Mesothelial cell of epicardium (in vitro differentiated cells): Measurements from ENCODE around the gene SVIP. TPM values are rescaled to one million over a fixed set of nuclear protein-coding genes. Genes with fewer than 3 reads are reported as not detected.

Experiments used
- DNase-seq, 2 experiments: peaks; one replicate each; pipeline ENCODE4 v3.0.0; 2021; ENCODE audit warnings: low spot score in 2 of 2; ENCODE audit not compliant: unreplicated experiment in 2 of 2
- H3K27ac Mint-ChIP-seq: 2 replicates; pipeline ENCODE4 v1.8.0; 2021; ENCODE audit warnings: mixed read lengths
- H3K27me3 Mint-ChIP-seq: 2 replicates; pipeline ENCODE4 v1.8.0; 2021; ENCODE audit warnings: low read depth, mixed read lengths
- H3K36me3 Mint-ChIP-seq: 2 replicates; pipeline ENCODE4 v1.8.0; 2021; ENCODE audit warnings: mixed read lengths
- H3K4me1 Mint-ChIP-seq: 2 replicates; pipeline ENCODE4 v1.8.0; 2021; ENCODE audit warnings: mixed read lengths
- H3K4me3 Mint-ChIP-seq: 2 replicates; pipeline ENCODE4 v1.8.0; 2021; ENCODE audit warnings: mild to moderate bottlenecking, moderate library complexity, mixed read lengths
- H3K9me3 Mint-ChIP-seq: 2 replicates; pipeline ENCODE4 v1.8.0; 2021; ENCODE audit warnings: mixed read lengths
- CTCF ChIP-seq: fragments of 200-600 bp; sonication (generic); IDR thresholded peaks from one replicate; pipeline ENCODE4 v1.5.0; 2021; ENCODE audit warnings: antibody characterized with exemption; ENCODE audit not compliant: unreplicated experiment
- total RNA-seq: library from RNA; stranded (reverse); gene quantifications from 3 replicates; pipeline ENCODE4 v1.2.1, GENCODE V29; 2021

The SVIP gene
- total RNA-seq, 1 donor from 2014 or later, result 17.0 TPM

DNA sequence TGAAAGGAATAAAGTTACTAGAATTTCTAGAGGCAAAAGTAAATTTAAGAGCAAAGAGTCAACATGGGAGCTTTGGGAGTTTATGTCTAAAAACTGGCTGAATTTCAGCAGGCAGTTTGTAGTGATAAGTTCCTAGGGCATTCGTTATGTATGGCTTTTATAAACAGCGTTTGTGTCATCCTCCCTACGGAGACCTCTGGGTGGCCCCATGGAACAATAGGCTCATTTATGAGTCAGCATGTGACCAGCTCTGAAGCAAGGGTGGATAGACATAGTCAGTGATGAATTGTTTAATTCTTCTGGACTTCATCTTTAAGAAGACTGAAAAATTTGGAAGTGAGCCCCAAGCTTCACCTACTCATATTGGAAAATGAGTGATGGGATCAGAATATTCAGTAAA is 37.1 kb downstream of the SVIP start:
- H3K27ac Mint-ChIP-seq, result peak overlapping the region; percentile 40
- peaks cover 28% of the 10 kb centered on the region for H3K4me1 Mint-ChIP-seq
- no peak for DNase-seq
- H3K9me3 Mint-ChIP-seq, result no peaks in the 10 kb centered on the region
- H3K36me3 Mint-ChIP-seq, result no peaks in the 10 kb centered on the region
- H3K4me3 Mint-ChIP-seq, result no peak overlapping the region
- TF ChIP-seq CTCF, result no peak
- H3K27me3 Mint-ChIP-seq, result no peaks in the 10 kb centered on the region

DNA sequence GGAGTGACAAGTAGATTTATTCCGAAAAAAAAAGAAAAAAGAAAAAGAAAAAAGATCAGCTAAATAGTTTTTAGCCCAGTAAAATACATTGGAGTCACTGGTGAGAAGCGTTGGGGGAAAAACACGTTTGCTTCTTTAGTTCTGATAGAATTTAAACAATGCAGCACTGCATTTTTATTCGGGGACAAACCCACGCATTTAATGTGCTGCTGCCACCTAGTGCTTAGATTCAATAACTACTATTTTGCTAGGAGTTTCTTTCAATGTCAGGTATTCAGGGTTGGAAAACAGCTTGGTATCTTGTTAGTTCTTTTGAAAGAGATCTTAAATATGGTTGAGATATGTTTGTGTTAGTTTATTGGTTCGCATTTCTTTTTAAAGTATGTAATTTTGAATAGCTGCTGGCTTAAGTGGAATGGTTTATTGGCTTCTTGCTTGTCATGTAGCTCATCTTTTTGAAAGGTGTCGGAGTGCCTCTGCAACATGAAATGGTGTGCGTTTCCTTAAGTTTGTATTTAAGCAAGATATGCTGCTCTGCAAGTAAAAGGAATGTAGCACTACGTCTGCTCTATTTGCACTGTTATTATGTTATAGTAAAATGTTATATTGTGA is 41.9 kb downstream of the SVIP start:
- TF ChIP-seq CTCF, result peak; percentile 77
- Mint-ChIP-seq H3K27ac (peak overlapping the region; percentile 26), H3K36me3 (peaks cover 9% of the 10 kb centered on the region), H3K27me3 (no peaks in the 10 kb centered on the region), H3K4me3 (no peak overlapping the region), H3K9me3 (peaks cover 10% of the 10 kb centered on the region), H3K4me1 (peaks cover 39% of the 10 kb centered on the region)
- DNase-seq, result no peak

- DNase-seq, result no peak
- Mint-ChIP-seq H3K27ac (no peak overlapping the region), H3K9me3 (peaks cover 10% of the 10 kb centered on the region), H3K36me3 (peaks cover 9% of the 10 kb centered on the region), H3K27me3 (no peaks in the 10 kb centered on the region), H3K4me3 (no peak overlapping the region), H3K4me1 (peaks cover 33% of the 10 kb centered on the region)
- TF ChIP-seq CTCF, result no peak
Measured at GRCh38 chr11:22787055-22787454, 42.5 kb downstream of the SVIP start.

DNA sequence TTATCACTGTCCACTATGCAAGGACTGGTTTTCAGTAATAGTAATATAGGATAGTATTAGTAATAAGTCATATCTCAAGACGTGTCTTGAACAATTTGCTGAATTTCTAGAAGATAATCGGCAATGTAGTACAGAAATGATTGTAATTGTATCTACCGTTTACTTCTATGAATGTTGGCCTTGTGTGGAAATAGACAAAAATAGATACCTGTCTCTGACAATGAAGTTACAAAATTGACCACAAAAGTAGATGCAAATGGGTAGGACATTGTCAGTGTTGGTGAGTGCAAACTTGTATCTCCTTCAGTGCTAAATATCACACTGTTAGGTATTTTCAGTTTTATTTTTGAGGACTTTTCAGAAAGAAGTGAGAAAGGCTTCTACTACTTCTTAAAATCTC is 43.1 kb downstream of the SVIP start:
- no peak for TF ChIP-seq CTCF
- no peak overlapping the region for H3K4me3 Mint-ChIP-seq

DNA sequence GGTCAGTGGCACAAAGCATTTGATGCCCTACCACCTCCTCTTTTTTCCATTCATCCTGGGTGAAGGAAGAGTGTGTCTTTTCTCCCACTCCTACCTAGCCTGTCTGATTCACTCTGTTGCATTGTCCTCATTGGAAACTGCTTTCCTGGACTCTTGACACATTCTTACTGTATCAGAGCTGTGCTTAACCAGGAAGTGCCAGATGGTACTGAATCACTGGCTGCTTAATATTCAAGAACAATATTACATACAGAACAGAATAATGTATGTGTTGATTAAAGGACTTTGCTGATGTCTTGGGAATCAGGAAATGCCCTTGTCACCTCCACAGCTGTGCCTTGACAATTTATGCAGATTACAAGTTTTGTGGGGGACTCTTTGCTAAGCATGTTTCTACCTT is 44.4 kb downstream of the SVIP start:
- no peak for TF ChIP-seq CTCF
- peaks cover 10% of the 10 kb centered on the region for H3K9me3 Mint-ChIP-seq
- H3K27ac Mint-ChIP-seq, result peak overlapping the region; percentile 58
- H3K4me3 Mint-ChIP-seq, result no peak overlapping the region
- no peaks in the 10 kb centered on the region for H3K27me3 Mint-ChIP-seq
- H3K36me3 Mint-ChIP-seq, result peaks cover 9% of the 10 kb centered on the region
- DNase-seq, result no peak
- H3K4me1 Mint-ChIP-seq, result peaks cover 27% of the 10 kb centered on the region

More for the DNA sequence above, 43.1 kb downstream of the SVIP start:
- H3K9me3 Mint-ChIP-seq, result peaks cover 10% of the 10 kb centered on the region
- H3K36me3 Mint-ChIP-seq, result peaks cover 9% of the 10 kb centered on the region
- H3K27ac Mint-ChIP-seq, result no peak overlapping the region
- peaks cover 28% of the 10 kb centered on the region for H3K4me1 Mint-ChIP-seq
- H3K27me3 Mint-ChIP-seq, result no peaks in the 10 kb centered on the region
- no peak for DNase-seq
